Stimulated activated CD8-positive, alpha-beta memory T cell treated with anti-CD3 and anti-CD28 coated beads, Interleukin-12 subunit alpha, Interleukin-12 subunit beta, amount 100 ng/mL, for 4 hours (primary cell): ENCODE results near the gene MECR.
"Not testable (repeated sequence)": the region's sequence is repeated elsewhere in the genome, so short reads cannot be mapped to it uniquely, and the experiment has no call there.

Experiments used
- DNase-seq: peaks from one replicate; pipeline ENCODE4 v3.0.0-alpha.2; 2020; ENCODE audit warnings: low read depth

MECR gene

GRCh38 chr1:29167904-29168303 is 62.8 kb downstream of the MECR start:
- DNase-seq: no peak

- DNase-seq: no peak
These were observed 64.3 kb downstream of the MECR start for GRCh38 chr1:29166291-29166878.

GRCh38 chr1:29164588-29164987 is 66.1 kb downstream of the MECR start:
- DNase-seq: no peak

GRCh38 chr1:29162476-29163138 is 68.1 kb downstream of the MECR start:
- DNase-seq: no peak

- DNase-seq: no peak
These were observed 68.7 kb downstream of the MECR start for GRCh38 chr1:29162025-29162424.

GRCh38 chr1:29159773-29160172 is 71.0 kb downstream of the MECR start:
- no peak for DNase-seq

GRCh38 chr1:29157269-29157601 is 73.5 kb downstream of the MECR start:
- no peak for DNase-seq

GRCh38 chr1:29156543-29157268 is 74.0 kb downstream of the MECR start:
- DNase-seq: no peak

GRCh38 chr1:29152046-29152805 is 78.5 kb downstream of the MECR start:
- DNase-seq: no peak

GRCh38 chr1:29150346-29150745 is 80.4 kb downstream of the MECR start:
- not testable (repeated sequence) for DNase-seq

GRCh38 chr1:29148656-29149491 is 81.9 kb downstream of the MECR start:
- no peak for DNase-seq

- DNase-seq: no peak
These were observed 84.8 kb downstream of the MECR start for GRCh38 chr1:29145739-29146437.

GRCh38 chr1:29144178-29144577 is 86.6 kb downstream of the MECR start:
- DNase-seq: no peak

- no peak for DNase-seq
These were observed 88.0 kb downstream of the MECR start for GRCh38 chr1:29142714-29143113.
